Esophagus squamous epithelium (tissue), 5 donors: ENCODE results near the gene CC2D1B. TPM values are rescaled to one million over a fixed set of nuclear protein-coding genes. Genes with fewer than 3 reads are reported as not detected.

Experiments
- DNase-seq: peaks from one replicate; lab custom pipeline; 2025; lab: John Stamatoyannopoulos, UW
- H3K27ac ChIP-seq, 4 donors: fragments of 200-600 bp; sonication (generic); one replicate each; pipeline ENCODE4 v1.5.1; 2016 to 2019; ENCODE audit warnings: mild to moderate bottlenecking in 1 of 4
- H3K27me3 ChIP-seq, 4 donors: fragments of 200-600 bp; sonication (generic); 1 replicate in 3 of 4; 2 replicates in 1 of 4; pipeline versions ENCODE4 v1.5.1 to v1.6.0; 2017 to 2021; ENCODE audit warnings: antibody characterized with exemption in 1 of 4
- H3K36me3 ChIP-seq, 3 donors: fragments of 200-600 bp; sonication (generic); one replicate each; pipeline ENCODE4 v1.5.1; 2016 to 2019
- H3K4me1 ChIP-seq, 3 donors: fragments of 200-600 bp; sonication (generic); one replicate each; pipeline ENCODE4 v1.5.1; 2017 to 2019
- H3K4me3 ChIP-seq, 4 donors: fragments of 200-600 bp; sonication (generic); 1 replicate in 3 of 4; 2 replicates in 1 of 4; pipeline ENCODE4 v1.5.1; 2016 to 2019; ENCODE audit warnings: mild to moderate bottlenecking in 2 of 4, moderate library complexity in 1 of 4
- H3K9me3 ChIP-seq, 3 donors: fragments of 200-600 bp; sonication (generic); one replicate each; pipeline ENCODE4 v1.5.1; 2016 to 2019
- CTCF ChIP-seq, 6 experiments: fragments of 450-650 bp in 4 of 6; fragments of 200-600 bp in 2 of 6; sonication (generic) in 2 of 6; IDR thresholded peaks; one replicate each; pipeline ENCODE4 v1.5.1; 2016 to 2019; ENCODE audit warnings: antibody characterized with exemption in 6 of 6, mild to moderate bottlenecking in 4 of 6, moderate library complexity in 4 of 6
- POLR2A ChIP-seq, 4 donors: fragments of 450-650 bp; IDR thresholded peaks; one replicate each; pipeline ENCODE4 v1.6.1; 2017; ENCODE audit warnings: antibody characterized with exemption in 4 of 4, mild to moderate bottlenecking in 4 of 4, moderate library complexity in 3 of 4
- WGBS, 2 donors: methylation state at CpG; one replicate each; pipeline ENCODE4 v1.1.5; 2018; 5-methylcytosine and 5-hydroxymethylcytosine counted together
- intact Hi-C: fragments of 100-400 bp; cut with DNase I; formaldehyde crosslinking; loops from one replicate; pipeline ENCODE4 v1.15.0; 2022
- total RNA-seq, 4 donors: library from RNA; depleted of rRNA; stranded (reverse); fragments of >200 nt; gene quantifications; one replicate each; pipeline ENCODE4 v1.1.0, GENCODE V29; 2016
- donor health status: DM: yes; HTN: yes; CAD: no.

CC2D1B gene
- total RNA-seq, 4 donors from 2014 or later, result 16.9 to 21.2 (median 18.3) TPM

GRCh38 chr1:52306227-52307006, 59.6 kb downstream of the CC2D1B start:
- no peaks in the 10 kb centered on the region for H3K27me3 ChIP-seq

GRCh38 chr1:52305417-52306226, 60.4 kb downstream of the CC2D1B start:
- Histone ChIP-seq H3K9me3 (no peaks in the 10 kb centered on the region), H3K4me3 (no peak overlapping the region), H3K27ac (no peak overlapping the region), H3K4me1 (no peaks in the 10 kb centered on the region), H3K36me3 (peaks cover 0 to 82% (median 0%) of the 10 kb centered on the region in 3 donors), H3K27me3 (no peaks in the 10 kb centered on the region)
- WGBS, 2 donors, result 100% methylated on average over 3 of the region's 13 CpGs
- TF ChIP-seq CTCF (IDR thresholded peaks at IDR 0.05) (no peak), POLR2A (IDR thresholded peaks at IDR 0.05) (no peak)
- DNase-seq, result no peak
- intact Hi-C loops, result no loop called here

More at GRCh38 chr1:52306227-52307006, 59.6 kb downstream of the CC2D1B start:
- no peak overlapping the region for H3K4me3 ChIP-seq
- no peaks in the 10 kb centered on the region for H3K4me1 ChIP-seq
- DNase-seq, result no peak
- peaks cover 0 to 89% (median 0%) of the 10 kb centered on the region in 3 donors for H3K36me3 ChIP-seq
- no peaks in the 10 kb centered on the region for H3K9me3 ChIP-seq
- no peak overlapping the region for H3K27ac ChIP-seq
- TF ChIP-seq POLR2A (IDR thresholded peaks at IDR 0.05), result no peak
- no peak for TF ChIP-seq CTCF (IDR thresholded peaks at IDR 0.05)
- 73 to 87% methylated on average over 3 to 5 of the region's 11 CpGs for WGBS, 2 donors
- intact Hi-C loops, result no loop called here

Other genes starting within 250 kb of the CC2D1B start
- 10 to 100 TPM; 12.7 to 31.1 (median 16.2) TPM for gene ZFYVE9, start 224.1 kb downstream of the CC2D1B start, total RNA-seq
- gene ORC1, start 38.2 kb upstream of the CC2D1B start, total RNA-seq, result 10 to 100 TPM in 1 of 4 donors, 1 to 10 TPM in 3; 1.7 to 10.3 (median 4.3) TPM
- gene PRPF38A, start 38.4 kb upstream of the CC2D1B start, total RNA-seq, result 10 to 100 TPM in 3 of 4 donors, 1 to 10 TPM in 1; 9.6 to 18.1 (median 14.6) TPM
- 10 to 100 TPM; 18.9 to 56.1 (median 26.8) TPM for gene TUT4, start 186.9 kb upstream of the CC2D1B start, total RNA-seq
- 1 to 10 TPM; 1.6 to 9.9 (median 2.7) TPM for gene GPX7, start 236.2 kb upstream of the CC2D1B start, total RNA-seq